Measurements from ENCODE around the gene CRK. TPM values are rescaled to one million over a fixed set of nuclear protein-coding genes. Genes with fewer than 3 reads are reported as not detected.
"Not testable (repeated sequence)": the region's sequence is repeated elsewhere in the genome, so short reads cannot be mapped to it uniquely, and the experiment has no call there.

CRK gene
- total and polyA plus RNA-seq, 2 of the 4 experiments (the other 2 are of a cell fraction) = 57.6 to 100 TPM

- H3K4me2 ChIP-seq (ENCODE audit: low read depth, low read length) = no peak overlapping the region
- no CpG with 5 or more reads among the region's 5 CpGs for WGBS, 2 experiments (ENCODE audit: extremely low coverage in 2 of 2, insufficient read length in 1 of 2)
- no peak overlapping the region for H2BK15ac ChIP-seq (ENCODE audit: low read depth, low read length)
- no peak overlapping the region for H4K8ac ChIP-seq (ENCODE audit: low read depth in 2 of 2, low read length in 2 of 2)
- no peak overlapping the region for H3K56ac ChIP-seq (ENCODE audit: extremely low read depth, insufficient read depth, low read length)
- peak overlapping the region; percentile 53; the same call in 1 of the 2 replicates for H3K23ac ChIP-seq (ENCODE audit: low read depth, low read length)
- no peak overlapping the region for H3K18ac ChIP-seq (ENCODE audit: low read depth, low read length)
- intact Hi-C loops (cut with micrococcal nuclease) = no loop called here
- no peak overlapping the region for H4K5ac ChIP-seq (ENCODE audit: low read depth, low read length)
- peaks cover 76% of the 10 kb centered on the region for H4K20me1 ChIP-seq (ENCODE audit: insufficient read depth, low read length)
- no peaks in the 10 kb centered on the region for H3K27me3 ChIP-seq (ENCODE audit: control insufficient read depth, insufficient read depth, low read length)
- H3K4me1 ChIP-seq (ENCODE audit: control insufficient read depth, insufficient read depth, low read length) = peaks cover 7% of the 10 kb centered on the region
- no peak overlapping the region for H2AK9ac ChIP-seq (replicated peaks; ENCODE audit: low read depth, low read length, poor library complexity)
- DNase-seq (no peak), ATAC-seq (ENCODE audit: low read depth) (no peak)
- no peak overlapping the region for H3K14ac ChIP-seq (replicated peaks; ENCODE audit: low read depth, low read length)
- H2AFZ ChIP-seq (replicated peaks; ENCODE audit: low read length, poor library complexity) = no peak overlapping the region
- dilution Hi-C loops (cut with HindIII; ENCODE audit: low sequenced_read_pairs, unreplicated experiment) = no loop called here
- no peak overlapping the region for H4K91ac ChIP-seq (ENCODE audit: insufficient read depth, low read depth, low read length)
- H2BK120ac ChIP-seq (ENCODE audit: low read depth, low read length) = no peak overlapping the region
- POLR2A ChIA-PET (ENCODE audit: unreplicated experiment) = interaction anchor here (1.0 kb wide), 1 partner anchor 91 kb away, joined by 3 read pairs; no protein-coding TSS in a partner anchor
- in situ Hi-C loops (cut with MboI; ENCODE audit: low sequenced_read_pairs) = no loop called here
- H3K36me3 ChIP-seq (ENCODE audit: control insufficient read depth, insufficient read depth, low read length) = peaks cover 10% of the 10 kb centered on the region
- no TSS peak for BruUV-seq (replicated peaks)
- no peak overlapping the region for H3K27ac ChIP-seq (ENCODE audit: insufficient read depth, low read length)
- CTCF ChIA-PET = no interaction called here
- H2BK5ac ChIP-seq (ENCODE audit: low read depth, low read length, poor library complexity, severe bottlenecking) = no peak overlapping the region
- peaks cover 0 to 52% of the 10 kb centered on the region in 2 experiments; a peak in 2 of 4 replicates for H3K79me1 ChIP-seq (ENCODE audit: low read depth in 1 of 2, low read length in 2 of 2)
- H3K4me3 ChIP-seq (ENCODE audit: insufficient read depth, low read depth, low read length) = no peak overlapping the region
- TF ChIP-seq RAD21 (IDR thresholded peaks at IDR 0.05; ENCODE audit: low read length) (no peak), CEBPB (IDR thresholded peaks at IDR 0.05; ENCODE audit: low read depth, low read length) (no peak), NFE2L2 (IDR thresholded peaks at IDR 0.05; ENCODE audit: low read depth, low read length) (no peak), CTCF (conservative IDR thresholded peaks at IDR 0.05; ENCODE audit: low read depth, low read length) (no peak), MXI1 (IDR thresholded peaks at IDR 0.05; ENCODE audit: borderline replicate concordance, low read depth, low read length) (no peak)
- H3K4ac ChIP-seq (ENCODE audit: low read depth, low read length) = no peak overlapping the region
- peaks cover 27% of the 10 kb centered on the region for H3K9me1 ChIP-seq (ENCODE audit: insufficient read depth, low read length)
- H3K9ac ChIP-seq (ENCODE audit: low read depth, low read length) = no peak overlapping the region
- no peak overlapping the region for H2BK20ac ChIP-seq (ENCODE audit: low read depth, low read length)
- no peaks in the 10 kb centered on the region for H3K9me3 ChIP-seq (ENCODE audit: control insufficient read depth, insufficient read depth, low read length)
- no peak overlapping the region for H2AK5ac ChIP-seq (ENCODE audit: low read depth, low read length)
These were observed 3.2 kb downstream of the CRK start for GRCh38 chr17:1452836-1453235.

- H3K23ac ChIP-seq (ENCODE audit: low read depth, low read length); H3K4me1 ChIP-seq (ENCODE audit: control insufficient read depth, insufficient read depth, low read length); H3K56ac ChIP-seq (ENCODE audit: extremely low read depth, insufficient read depth, low read length); H3K14ac ChIP-seq (replicated peaks; ENCODE audit: low read depth, low read length); intact Hi-C loops (cut with micrococcal nuclease); CTCF ChIA-PET; H3K27ac ChIP-seq (ENCODE audit: insufficient read depth, low read length); POLR2A ChIA-PET (ENCODE audit: unreplicated experiment); H2BK15ac ChIP-seq (ENCODE audit: low read depth, low read length); BruUV-seq (replicated peaks); H4K8ac ChIP-seq (ENCODE audit: low read depth in 2 of 2, low read length in 2 of 2); H2BK20ac ChIP-seq (ENCODE audit: low read depth, low read length); H2AK9ac ChIP-seq (replicated peaks; ENCODE audit: low read depth, low read length, poor library complexity); DNase-seq; H3K9ac ChIP-seq (ENCODE audit: low read depth, low read length); H3K4me2 ChIP-seq (ENCODE audit: low read depth, low read length); dilution Hi-C loops (cut with HindIII; ENCODE audit: low sequenced_read_pairs, unreplicated experiment); H2AFZ ChIP-seq (replicated peaks; ENCODE audit: low read length, poor library complexity); H4K5ac ChIP-seq (ENCODE audit: low read depth, low read length); H3K27me3 ChIP-seq (ENCODE audit: control insufficient read depth, insufficient read depth, low read length); H3K18ac ChIP-seq (ENCODE audit: low read depth, low read length); H3K4ac ChIP-seq (ENCODE audit: low read depth, low read length); in situ Hi-C loops (cut with MboI; ENCODE audit: low sequenced_read_pairs); H4K91ac ChIP-seq (ENCODE audit: insufficient read depth, low read depth, low read length); H3K9me3 ChIP-seq (ENCODE audit: control insufficient read depth, insufficient read depth, low read length); H3K4me3 ChIP-seq (ENCODE audit: insufficient read depth, low read depth, low read length); H2BK120ac ChIP-seq (ENCODE audit: low read depth, low read length); H2BK5ac ChIP-seq (ENCODE audit: low read depth, low read length, poor library complexity, severe bottlenecking); H2AK5ac ChIP-seq (ENCODE audit: low read depth, low read length); ATAC-seq (ENCODE audit: low read depth): not testable (repeated sequence)
- Histone ChIP-seq H3K9me1 (ENCODE audit: insufficient read depth, low read length) (peaks cover 29% of the 10 kb centered on the region), H3K79me1 (ENCODE audit: low read depth in 1 of 2, low read length in 2 of 2) (peaks cover 0 to 57% of the 10 kb centered on the region in 2 experiments; a peak in 3 of 4 replicates), H3K36me3 (ENCODE audit: control insufficient read depth, insufficient read depth, low read length) (peaks cover 17% of the 10 kb centered on the region), H4K20me1 (ENCODE audit: insufficient read depth, low read length) (peaks cover 98% of the 10 kb centered on the region)
- whole genome bisulfite sequencing, 2 experiments (ENCODE audit: extremely low coverage in 2 of 2, insufficient read length in 1 of 2) = 100% methylated on average over 6 of the region's 21 CpGs; no CpG with 5 or more reads in 1 of the 2 experiments
These were observed 5.8 kb downstream of the CRK start for GRCh38 chr17:1450261-1450660.
